ENCODE measurements around the gene PTGDR2. TPM values are rescaled to one million over a fixed set of nuclear protein-coding genes. Genes with fewer than 3 reads are reported as not detected.

PTGDR2 gene
- total RNA-seq, 1 experiment from 2014 or later = 0.07 TPM

GRCh38 chr11:60845338-60845737 lies 10.4 kb downstream of the PTGDR2 start:
- Mint-ChIP-seq H3K27ac (0 out of 2 replicates have a peak overlapping the region, but pooled peaks have one; percentile 31), H3K4me3 (no peak overlapping the region)
- no peak for TF ChIP-seq PRRX2 (CRISPR knock-in tag; IDR thresholded peaks at IDR 0.05)
- TF ChIP-seq USF1 (CRISPR knock-in tag; IDR thresholded peaks at IDR 0.05) = no peak
- TF ChIP-seq, protein P1, sequence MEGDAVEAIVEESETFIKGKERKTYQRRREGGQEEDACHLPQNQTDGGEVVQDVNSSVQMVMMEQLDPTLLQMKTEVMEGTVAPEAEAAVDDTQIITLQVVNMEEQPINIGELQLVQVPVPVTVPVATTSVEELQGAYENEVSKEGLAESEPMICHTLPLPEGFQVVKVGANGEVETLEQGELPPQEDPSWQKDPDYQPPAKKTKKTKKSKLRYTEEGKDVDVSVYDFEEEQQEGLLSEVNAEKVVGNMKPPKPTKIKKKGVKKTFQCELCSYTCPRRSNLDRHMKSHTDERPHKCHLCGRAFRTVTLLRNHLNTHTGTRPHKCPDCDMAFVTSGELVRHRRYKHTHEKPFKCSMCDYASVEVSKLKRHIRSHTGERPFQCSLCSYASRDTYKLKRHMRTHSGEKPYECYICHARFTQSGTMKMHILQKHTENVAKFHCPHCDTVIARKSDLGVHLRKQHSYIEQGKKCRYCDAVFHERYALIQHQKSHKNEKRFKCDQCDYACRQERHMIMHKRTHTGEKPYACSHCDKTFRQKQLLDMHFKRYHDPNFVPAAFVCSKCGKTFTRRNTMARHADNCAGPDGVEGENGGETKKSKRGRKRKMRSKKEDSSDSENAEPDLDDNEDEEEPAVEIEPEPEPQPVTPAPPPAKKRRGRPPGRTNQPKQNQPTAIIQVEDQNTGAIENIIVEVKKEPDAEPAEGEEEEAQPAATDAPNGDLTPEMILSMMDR (IDR thresholded peaks at IDR 0.05) = no peak
- no peak for TF ChIP-seq ZNF532 (CRISPR knock-in tag; IDR thresholded peaks at IDR 0.05; ENCODE audit: borderline replicate concordance)
- TF ChIP-seq GRHL2 (CRISPR knock-in tag; IDR thresholded peaks at IDR 0.05; ENCODE audit: insufficient replicate concordance, severe bottlenecking) = no peak
- TF ChIP-seq FOXJ3 (CRISPR knock-in tag; IDR thresholded peaks at IDR 0.05; ENCODE audit: borderline replicate concordance) = no peak
- TF ChIP-seq ZNF423 (CRISPR knock-in tag; IDR thresholded peaks at IDR 0.05) = no peak
- TF ChIP-seq GTF2I (CRISPR knock-in tag; conservative IDR thresholded peaks at IDR 0.05) = no peak
- no peak for TF ChIP-seq ERG (CRISPR knock-in tag; IDR thresholded peaks at IDR 0.05)
- no peak for TF ChIP-seq IRF2 (CRISPR knock-in tag; IDR thresholded peaks at IDR 0.05; ENCODE audit: borderline replicate concordance, low read depth)

DNA sequence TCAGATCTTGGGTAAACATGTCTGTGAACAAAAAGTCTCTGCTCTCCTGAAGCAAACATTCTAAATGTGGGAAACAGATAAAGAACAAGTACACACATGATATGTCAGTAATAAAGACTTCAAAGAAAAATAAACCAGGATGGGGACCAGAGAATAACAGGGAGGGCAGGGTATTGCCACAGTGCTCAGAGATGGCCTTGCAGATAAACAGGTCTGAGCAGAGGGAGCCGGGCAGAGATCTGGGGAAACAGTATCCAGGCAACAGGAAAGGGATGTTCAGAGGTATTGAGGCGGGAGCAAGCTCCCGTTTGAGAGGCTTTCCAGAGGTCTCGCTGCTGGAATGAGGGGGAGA lies 10.9 kb downstream of the PTGDR2 start:
- POLR2A ChIA-PET = no interaction called here
- Mint-ChIP-seq H3K36me3 (peaks cover 6% of the 10 kb centered on the region), H3K9me3 (no peaks in the 10 kb centered on the region), H3K27me3 (ENCODE audit: low read depth) (no peaks in the 10 kb centered on the region), H3K4me3 (peak overlapping the region; percentile 89), H3K4me1 (peaks cover 33% of the 10 kb centered on the region), H3K27ac (peak overlapping the region; percentile 57)
- ATAC-seq (no peak), DNase-seq (ENCODE audit: low spot score) (no peak)
- CTCF ChIA-PET = interaction anchor here (0.8 to 3.5 kb wide), 2 partner anchors 13 to 43 kb away, joined by 3 to 17 read pairs; no protein-coding TSS in a partner anchor
- no peak for TF ChIP-seq USF1 (CRISPR knock-in tag; IDR thresholded peaks at IDR 0.05)
- no peak for TF ChIP-seq TEAD4 (CRISPR knock-in tag; IDR thresholded peaks at IDR 0.05)
- TF ChIP-seq, protein P2, sequence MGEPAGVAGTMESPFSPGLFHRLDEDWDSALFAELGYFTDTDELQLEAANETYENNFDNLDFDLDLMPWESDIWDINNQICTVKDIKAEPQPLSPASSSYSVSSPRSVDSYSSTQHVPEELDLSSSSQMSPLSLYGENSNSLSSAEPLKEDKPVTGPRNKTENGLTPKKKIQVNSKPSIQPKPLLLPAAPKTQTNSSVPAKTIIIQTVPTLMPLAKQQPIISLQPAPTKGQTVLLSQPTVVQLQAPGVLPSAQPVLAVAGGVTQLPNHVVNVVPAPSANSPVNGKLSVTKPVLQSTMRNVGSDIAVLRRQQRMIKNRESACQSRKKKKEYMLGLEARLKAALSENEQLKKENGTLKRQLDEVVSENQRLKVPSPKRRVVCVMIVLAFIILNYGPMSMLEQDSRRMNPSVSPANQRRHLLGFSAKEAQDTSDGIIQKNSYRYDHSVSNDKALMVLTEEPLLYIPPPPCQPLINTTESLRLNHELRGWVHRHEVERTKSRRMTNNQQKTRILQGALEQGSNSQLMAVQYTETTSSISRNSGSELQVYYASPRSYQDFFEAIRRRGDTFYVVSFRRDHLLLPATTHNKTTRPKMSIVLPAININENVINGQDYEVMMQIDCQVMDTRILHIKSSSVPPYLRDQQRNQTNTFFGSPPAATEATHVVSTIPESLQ (CRISPR knock-in tag; IDR thresholded peaks at IDR 0.05) = no peak
- no peak for TF ChIP-seq ZNF671 (CRISPR knock-in tag; IDR thresholded peaks at IDR 0.05)
- TF ChIP-seq TP53 (CRISPR knock-in tag; IDR thresholded peaks at IDR 0.05) = no peak
- no peak for TF ChIP-seq CREB1 (CRISPR knock-in tag; IDR thresholded peaks at IDR 0.05)
- no peak for TF ChIP-seq AR (CRISPR knock-in tag; IDR thresholded peaks at IDR 0.05)
- TF ChIP-seq TEAD1 (CRISPR knock-in tag; IDR thresholded peaks at IDR 0.05) = no peak
- TF ChIP-seq, protein P3, sequence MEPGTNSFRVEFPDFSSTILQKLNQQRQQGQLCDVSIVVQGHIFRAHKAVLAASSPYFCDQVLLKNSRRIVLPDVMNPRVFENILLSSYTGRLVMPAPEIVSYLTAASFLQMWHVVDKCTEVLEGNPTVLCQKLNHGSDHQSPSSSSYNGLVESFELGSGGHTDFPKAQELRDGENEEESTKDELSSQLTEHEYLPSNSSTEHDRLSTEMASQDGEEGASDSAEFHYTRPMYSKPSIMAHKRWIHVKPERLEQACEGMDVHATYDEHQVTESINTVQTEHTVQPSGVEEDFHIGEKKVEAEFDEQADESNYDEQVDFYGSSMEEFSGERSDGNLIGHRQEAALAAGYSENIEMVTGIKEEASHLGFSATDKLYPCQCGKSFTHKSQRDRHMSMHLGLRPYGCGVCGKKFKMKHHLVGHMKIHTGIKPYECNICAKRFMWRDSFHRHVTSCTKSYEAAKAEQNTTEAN (CRISPR knock-in tag; IDR thresholded peaks at IDR 0.05) = no peak

More at GRCh38 chr11:60845338-60845737, 10.4 kb downstream of the PTGDR2 start:
- ChIA-PET POLR2A (no interaction called here), CTCF (interaction anchor here (0.8 to 3.5 kb wide), 2 partner anchors 14 to 42 kb away, joined by 3 to 17 read pairs; no protein-coding TSS in a partner anchor)
- no peaks in the 10 kb centered on the region for H3K27me3 Mint-ChIP-seq (ENCODE audit: low read depth)
- no peaks in the 10 kb centered on the region for H3K9me3 Mint-ChIP-seq
- DNase-seq (ENCODE audit: low spot score) (no peak), ATAC-seq (no peak)
- H3K36me3 Mint-ChIP-seq = peaks cover 9% of the 10 kb centered on the region
- peaks cover 33% of the 10 kb centered on the region for H3K4me1 Mint-ChIP-seq
